Neural progenitor cell (in vitro differentiated cells): ENCODE measurements around the gene MELTF. TPM values are rescaled to one million over a fixed set of nuclear protein-coding genes. Genes with fewer than 3 reads are reported as not detected.

Experiments used
- DNase-seq: peaks from one replicate; pipeline ENCODE4 v3.0.0-alpha.2; 2016; ENCODE audit warnings: low spot score
- H2AFZ ChIP-seq: fragments of 200-600 bp; sonication (generic); replicated peaks from 2 replicates; pipeline ENCODE4 v1.6.1; 2016; ENCODE audit warnings: antibody characterized with exemption
- H3F3A ChIP-seq: fragments of 200-600 bp; sonication (generic); 2 replicates; pipeline ENCODE4 v1.6.1; 2016; ENCODE audit warnings: antibody characterized with exemption, low read depth
- H3K27ac ChIP-seq: fragments of 200-600 bp; sonication (generic); 2 replicates; pipeline ENCODE4 v1.5.1; 2016; ENCODE audit warnings: mild to moderate bottlenecking
- H3K27me3 ChIP-seq: fragments of 200-600 bp; sonication (generic); 2 replicates; pipeline ENCODE4 v1.6.1; 2016; ENCODE audit warnings: mild to moderate bottlenecking, moderate library complexity
- H3K36me3 ChIP-seq: fragments of 200-600 bp; sonication (generic); 2 replicates; pipeline ENCODE4 v1.5.1; 2016
- H3K4me1 ChIP-seq: fragments of 200-600 bp; sonication (generic); 2 replicates; pipeline ENCODE4 v1.6.1; 2016; ENCODE audit warnings: mixed run types
- H3K4me2 ChIP-seq: fragments of 200-600 bp; sonication (generic); 2 replicates; pipeline ENCODE4 v1.6.1; 2016
- H3K4me3 ChIP-seq: fragments of 200-600 bp; sonication (generic); 2 replicates; pipeline ENCODE4 v1.5.1; 2016
- H3K79me2 ChIP-seq: fragments of 200-600 bp; sonication (generic); 2 replicates; pipeline ENCODE4 v1.6.1; 2016; ENCODE audit warnings: low read depth
- H3K9ac ChIP-seq: fragments of 200-600 bp; sonication (generic); 2 replicates; pipeline ENCODE4 v1.6.1; 2016
- H3K9me3 ChIP-seq: fragments of 200-600 bp; sonication (generic); 2 replicates; pipeline ENCODE4 v1.5.1; 2016; ENCODE audit warnings: low read depth
- H4K20me1 ChIP-seq: fragments of 200-600 bp; sonication (generic); 2 replicates; pipeline ENCODE4 v1.6.1; 2016; ENCODE audit warnings: low read depth
- H3K27ac Mint-ChIP-seq: 3 replicates; pipeline ENCODE4 v1.8.0; 2021; ENCODE audit warnings: mixed read lengths
- H3K27me3 Mint-ChIP-seq: 2 replicates; pipeline ENCODE4 v1.8.0; 2022; ENCODE audit warnings: low read depth, mild to moderate bottlenecking, inconsistent platforms, moderate library complexity, mixed read lengths; ENCODE audit not compliant: insufficient read depth
- H3K36me3 Mint-ChIP-seq: 3 replicates; pipeline ENCODE4 v1.8.0; 2021; ENCODE audit warnings: mixed read lengths
- H3K4me1 Mint-ChIP-seq: 3 replicates; pipeline ENCODE4 v1.8.0; 2021; ENCODE audit warnings: mixed read lengths
- H3K4me3 Mint-ChIP-seq: 3 replicates; pipeline ENCODE4 v1.8.0; 2021; ENCODE audit warnings: mild to moderate bottlenecking, moderate library complexity, mixed read lengths
- H3K9me3 Mint-ChIP-seq: 3 replicates; pipeline ENCODE4 v1.8.0; 2020; ENCODE audit warnings: mixed read lengths
- EZH2 ChIP-seq: fragments of 200-600 bp; sonication (generic); IDR thresholded peaks from 2 replicates; pipeline ENCODE4 v1.6.1; 2017; ENCODE audit warnings: antibody characterized with exemption, mild to moderate bottlenecking, moderate library complexity
- EZH2phosphoT487 ChIP-seq: fragments of 200-600 bp; sonication (generic); IDR thresholded peaks from 2 replicates; pipeline ENCODE4 v1.6.1; 2017; ENCODE audit warnings: antibody characterized with exemption
- total RNA-seq: library from RNA; depleted of rRNA; stranded (reverse); fragments of >200 nt; gene quantifications from 2 replicates; pipeline ENCODE4 v1.2.3, GENCODE V29; 2015; ENCODE audit warnings: low replicate concordance
- TF ChIP-seq, protein P1 (sequence below): fragments of 200-600 bp; sonication (generic); IDR thresholded peaks from 2 replicates; pipeline ENCODE4 v1.5.1; 2017; ENCODE audit warnings: antibody characterized with exemption, mild to moderate bottlenecking

MELTF gene
- total RNA-seq, 1 donor from 2014 or later, result 0.28 TPM

DNA sequence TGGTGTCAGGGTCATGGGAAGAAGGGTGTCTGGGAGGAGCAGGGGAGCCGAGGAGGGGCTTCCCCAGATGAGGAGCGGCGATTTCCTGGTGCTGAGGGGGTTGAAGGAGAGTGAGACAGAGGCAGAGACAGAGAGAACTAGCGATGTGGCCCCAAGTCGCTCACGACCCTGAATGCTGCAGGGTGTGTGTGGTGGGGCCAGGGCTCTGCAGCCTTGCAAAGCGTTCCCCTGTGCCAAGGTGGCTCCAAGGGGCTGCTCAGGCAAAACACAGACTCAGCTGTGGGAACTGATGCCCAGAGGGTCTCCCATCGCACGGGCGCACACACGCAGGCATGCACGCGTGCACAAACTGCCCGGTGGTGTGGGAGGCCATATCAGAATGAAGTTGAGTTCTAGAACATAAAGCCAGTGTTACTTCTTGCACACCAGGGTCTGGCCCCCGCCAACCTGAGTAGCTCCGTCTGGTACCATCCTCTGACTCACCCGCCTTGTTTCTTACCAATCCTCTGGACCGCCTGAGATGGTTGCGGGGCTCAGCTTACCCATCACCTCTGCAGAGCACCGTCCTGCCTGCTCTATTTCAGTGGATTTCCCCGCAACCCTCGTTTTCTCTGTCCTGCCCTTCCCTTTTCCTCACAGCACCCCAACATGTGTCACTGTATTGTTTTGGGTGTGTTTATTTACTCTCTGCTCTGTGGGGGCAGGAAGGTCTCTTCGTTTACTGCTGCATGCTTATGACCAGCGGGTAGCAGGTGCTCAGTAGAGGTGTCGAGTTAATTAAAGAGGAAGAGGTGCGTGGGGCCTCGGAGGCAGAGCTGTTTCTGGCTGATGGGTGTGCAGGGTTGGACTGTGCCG is 4.5 kb downstream of the MELTF start:
- Histone ChIP-seq H3K4me1 (peaks cover 15% of the 10 kb centered on the region), H3K27ac (no peak overlapping the region), H3K4me2 (no peak overlapping the region), H3K9ac (no peak overlapping the region), H2AFZ (no peak overlapping the region), H3F3A (peaks cover 5% of the 10 kb centered on the region), H3K36me3 (no peaks in the 10 kb centered on the region), H4K20me1 (no peaks in the 10 kb centered on the region), H3K9me3 (no peaks in the 10 kb centered on the region), H3K27me3 (peaks cover 22% of the 10 kb centered on the region), H3K4me3 (no peak overlapping the region), H3K79me2 (no peaks in the 10 kb centered on the region)
- Mint-ChIP-seq H3K27me3 (peaks cover 13% of the 10 kb centered on the region), H3K4me1 (peaks cover 40% of the 10 kb centered on the region), H3K27ac (peak overlapping the region; percentile 76), H3K4me3 (peak overlapping the region; percentile 22), H3K36me3 (no peaks in the 10 kb centered on the region), H3K9me3 (no peaks in the 10 kb centered on the region)
- TF ChIP-seq EZH2phosphoT487 (no peak), EZH2 (no peak)
- TF ChIP-seq, protein P1, sequence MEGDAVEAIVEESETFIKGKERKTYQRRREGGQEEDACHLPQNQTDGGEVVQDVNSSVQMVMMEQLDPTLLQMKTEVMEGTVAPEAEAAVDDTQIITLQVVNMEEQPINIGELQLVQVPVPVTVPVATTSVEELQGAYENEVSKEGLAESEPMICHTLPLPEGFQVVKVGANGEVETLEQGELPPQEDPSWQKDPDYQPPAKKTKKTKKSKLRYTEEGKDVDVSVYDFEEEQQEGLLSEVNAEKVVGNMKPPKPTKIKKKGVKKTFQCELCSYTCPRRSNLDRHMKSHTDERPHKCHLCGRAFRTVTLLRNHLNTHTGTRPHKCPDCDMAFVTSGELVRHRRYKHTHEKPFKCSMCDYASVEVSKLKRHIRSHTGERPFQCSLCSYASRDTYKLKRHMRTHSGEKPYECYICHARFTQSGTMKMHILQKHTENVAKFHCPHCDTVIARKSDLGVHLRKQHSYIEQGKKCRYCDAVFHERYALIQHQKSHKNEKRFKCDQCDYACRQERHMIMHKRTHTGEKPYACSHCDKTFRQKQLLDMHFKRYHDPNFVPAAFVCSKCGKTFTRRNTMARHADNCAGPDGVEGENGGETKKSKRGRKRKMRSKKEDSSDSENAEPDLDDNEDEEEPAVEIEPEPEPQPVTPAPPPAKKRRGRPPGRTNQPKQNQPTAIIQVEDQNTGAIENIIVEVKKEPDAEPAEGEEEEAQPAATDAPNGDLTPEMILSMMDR, result no peak
- no peak for DNase-seq

DNA sequence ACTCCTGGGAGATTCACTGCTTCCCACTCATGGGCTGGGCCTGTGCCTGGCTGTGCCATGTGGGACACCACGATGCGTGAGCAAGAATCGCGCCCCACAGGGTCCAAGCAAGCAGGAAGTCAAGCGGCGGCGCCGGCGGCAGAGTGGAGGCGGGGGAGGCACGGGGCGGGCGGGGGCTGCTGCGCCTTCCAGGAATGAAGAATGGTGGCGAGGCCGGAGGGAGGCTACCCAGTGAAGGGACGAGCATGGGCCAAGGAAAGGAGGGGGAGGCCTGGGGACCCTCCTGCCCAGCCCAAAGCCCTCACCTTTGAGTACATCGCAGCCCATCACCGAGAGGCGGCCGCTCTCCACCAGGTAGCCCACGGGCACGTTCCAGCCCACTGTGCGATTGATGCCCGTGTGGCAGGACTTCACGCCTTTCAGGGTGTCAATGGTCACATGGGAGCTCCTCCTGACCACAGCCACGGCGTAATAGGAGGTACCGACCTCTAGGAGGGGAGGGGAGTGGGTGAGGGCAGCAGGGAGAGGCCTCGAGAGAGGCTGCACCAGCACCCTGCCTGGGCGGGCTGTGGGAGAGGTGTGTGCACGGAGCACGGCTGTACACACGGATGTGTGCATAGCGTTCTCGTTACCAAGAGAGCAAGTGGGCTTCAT is 5.5 kb downstream of the MELTF start:
- Histone ChIP-seq H3K79me2 (no peaks in the 10 kb centered on the region), H3K9me3 (no peaks in the 10 kb centered on the region), H3K36me3 (no peaks in the 10 kb centered on the region), H3K4me2 (no peak overlapping the region), H3F3A (peaks cover 5% of the 10 kb centered on the region), H3K9ac (no peak overlapping the region), H3K4me1 (peaks cover 15% of the 10 kb centered on the region), H4K20me1 (no peaks in the 10 kb centered on the region), H3K27me3 (peaks cover 14% of the 10 kb centered on the region), H3K4me3 (no peak overlapping the region), H3K27ac (no peak overlapping the region), H2AFZ (no peak overlapping the region)
- no peak overlapping the region for H3K4me3 Mint-ChIP-seq
- H3K36me3 Mint-ChIP-seq, result no peaks in the 10 kb centered on the region
- H3K9me3 Mint-ChIP-seq, result no peaks in the 10 kb centered on the region
- TF ChIP-seq EZH2 (no peak), EZH2phosphoT487 (no peak)
- TF ChIP-seq, protein P1, result no peak
- H3K4me1 Mint-ChIP-seq, result peaks cover 38% of the 10 kb centered on the region
- DNase-seq, result no peak
- peaks cover 16% of the 10 kb centered on the region for H3K27me3 Mint-ChIP-seq
- H3K27ac Mint-ChIP-seq, result no peak overlapping the region

DNA sequence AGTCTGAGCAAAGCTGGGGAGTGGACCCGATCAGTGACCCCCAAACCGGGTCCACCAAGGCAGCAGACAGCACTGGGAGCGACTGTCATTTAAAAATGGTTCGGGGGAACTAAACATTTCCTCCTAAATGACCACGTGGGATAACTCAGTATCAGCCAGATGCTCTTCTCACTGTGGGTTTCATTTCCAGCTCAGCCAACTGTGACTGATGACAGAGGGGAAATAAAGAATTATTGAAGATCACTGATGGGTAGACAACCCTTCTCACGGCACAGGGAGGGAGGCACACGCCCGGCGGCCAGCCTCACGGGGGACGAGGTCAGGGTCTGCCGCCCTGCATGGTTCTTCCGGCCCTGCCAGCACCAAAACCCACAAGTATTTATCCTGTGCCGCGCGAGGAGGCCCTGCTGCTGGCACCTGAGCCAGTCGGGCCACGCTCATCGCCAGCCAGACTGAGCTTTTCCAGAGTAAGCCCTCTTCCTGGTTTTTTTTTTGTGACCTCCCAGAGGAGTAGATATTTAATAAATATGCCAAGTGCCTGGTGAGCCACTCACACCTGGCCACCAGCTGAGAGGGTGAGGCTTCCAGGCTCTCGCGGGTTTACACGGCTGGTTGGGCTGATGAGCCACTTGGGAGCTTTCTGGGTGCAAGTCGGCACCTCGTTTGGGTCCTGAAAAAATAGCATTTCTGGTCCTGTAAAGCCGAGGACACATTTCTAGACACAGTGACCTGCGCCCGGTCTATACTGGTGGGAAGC is 6.2 kb downstream of the MELTF start:
- H3K27me3 Mint-ChIP-seq, result peaks cover 16% of the 10 kb centered on the region

More for the DNA sequence above, 6.2 kb downstream of the MELTF start:
- H3K36me3 ChIP-seq, result no peaks in the 10 kb centered on the region
- no peaks in the 10 kb centered on the region for H3K79me2 ChIP-seq
- Mint-ChIP-seq H3K4me1 (peaks cover 38% of the 10 kb centered on the region), H3K4me3 (peak overlapping the region; percentile 28), H3K9me3 (no peaks in the 10 kb centered on the region), H3K27ac (peak overlapping the region; percentile 32), H3K36me3 (no peaks in the 10 kb centered on the region)
- H3K4me1 ChIP-seq, result peaks cover 15% of the 10 kb centered on the region
- peaks cover under 1% of the 10 kb centered on the region for H3F3A ChIP-seq
- no peak for DNase-seq
- H3K27ac ChIP-seq, result no peak overlapping the region
- H3K9ac ChIP-seq, result no peak overlapping the region
- no peak overlapping the region for H3K4me3 ChIP-seq
- H3K27me3 ChIP-seq, result peaks cover 6% of the 10 kb centered on the region
- no peaks in the 10 kb centered on the region for H3K9me3 ChIP-seq
- no peak for TF ChIP-seq EZH2
- no peak for TF ChIP-seq EZH2phosphoT487
- TF ChIP-seq, protein P1, result no peak
- no peaks in the 10 kb centered on the region for H4K20me1 ChIP-seq
- H3K4me2 ChIP-seq, result peak overlapping the region; percentile 31
- no peak overlapping the region for H2AFZ ChIP-seq
